Ovary (tissue), 9 donors: Measurements from ENCODE around the gene ZNF850. TPM values are rescaled to one million over a fixed set of nuclear protein-coding genes. Genes with fewer than 3 reads are reported as not detected.
"Not testable (repeated sequence)": the region's sequence is repeated elsewhere in the genome, so short reads cannot be mapped to it uniquely, and the experiment has no call there.

ENCODE experiments used
- DNase-seq, 5 donors: peaks; one replicate each; pipeline ENCODE4 v3.0.0-alpha.2; 2019 to 2020
- H3K27ac ChIP-seq, 2 donors: fragments of 200-600 bp; one replicate each; pipeline versions ENCODE4 v1.5.1 to v1.8.0; 2019 to 2022
- H3K27me3 ChIP-seq: fragments of 200-600 bp; one replicate; pipeline ENCODE4 v1.8.0; 2022
- H3K36me3 ChIP-seq: fragments of 200-600 bp; sonication (generic); one replicate; pipeline ENCODE4 v1.5.1; 2019
- H3K4me1 ChIP-seq: one replicate; pipeline ENCODE4 v1.8.1; 2013; ENCODE audit warnings: mild to moderate bottlenecking, moderate library complexity; ENCODE audit not compliant: insufficient read depth
- H3K4me3 ChIP-seq: fragments of 200-600 bp; sonication (generic); one replicate; pipeline ENCODE4 v1.5.1; 2017
- H3K9me3 ChIP-seq, 2 donors: fragments of 200-600 bp in 1 of 2; sonication (generic) in 1 of 2; one replicate each; pipeline versions ENCODE4 v1.5.1 to v1.8.1; 2013 to 2019; ENCODE audit warnings: mild to moderate bottlenecking in 1 of 2, moderate library complexity in 1 of 2
- EP300 ChIP-seq: sonication (generic); formaldehyde crosslinking; IDR thresholded peaks from one replicate; pipeline ENCODE4 v1.6.1; 2017; ENCODE audit warnings: antibody characterized with exemption
- POLR2A ChIP-seq: fragments of 450-650 bp; IDR thresholded peaks from one replicate; pipeline ENCODE4 v1.6.1; 2017; ENCODE audit warnings: antibody characterized with exemption, mild to moderate bottlenecking, moderate library complexity
- WGBS, 3 donors: extraction: QIAGEN DNeasy Blood & Tissue Kit in 1 of 3; methylation state at CpG; one replicate each; pipeline versions ENCODE4 v1.1.5 to v1.1.7; 2013 to 2017; 5-methylcytosine and 5-hydroxymethylcytosine counted together
- intact Hi-C, 4 donors: fragments of 100-400 bp; cut with DNase I; formaldehyde crosslinking; loops; one replicate each; pipeline versions ENCODE4 v1.11.0 to v1.15.1; 2022 to 2023
- polyA plus RNA-seq, 2 donors: library from polyadenylated mRNA; stranded (reverse); fragments of 200-250 nt in 1 of 2; fragments of 350-450 nt in 1 of 2; fragmentation: Illumina TruSeq in 1 of 2; extraction: RNeasy Lipid Tissue Mini Kit (QIAGEN cat#74804) in 1 of 2; gene quantifications; one replicate each; pipeline ENCODE4 v1.2.3, GENCODE V29; 2013 to 2014
- total RNA-seq, 7 donors: library from RNA; depleted of rRNA in 2 of 7; stranded (reverse); fragments of >200 nt in 2 of 7; fragmentation: NEBNext Ultra II Directional in 3 of 7; extraction: Animal tissue kit (Norgen Biotek cat#: 25700) in 3 of 7; gene quantifications; one replicate each; pipeline versions ENCODE4 v1.1.0 to v1.2.4, GENCODE V29; 2016 to 2023
- TF ChIP-seq, protein P1 (sequence below), 3 donors: fragments of 450-650 bp in 2 of 3; fragments of 200-600 bp in 1 of 3; IDR thresholded peaks; one replicate each; pipeline versions ENCODE4 v1.5.1 to v1.8.0; 2016 to 2022; ENCODE audit warnings: antibody characterized with exemption in 3 of 3, mild to moderate bottlenecking in 1 of 3
- donor health status: DM: no; HTN: no; CAD: no; lungs with moderate emphysema.
- donor health status: DM: no; HTN: no; CAD: no.
- donor health status: Bipolar disorder and iron deficiency.
- donor health status: DM: yes; HTN: yes; CAD: no.
- donor health status: DM: no; HTN: no; CAD: no.
- donor health status: DM: yes; HTN: yes; CAD: no.

ZNF850 gene
- total and polyA plus RNA-seq, 9 donors = 1.1 to 10.1 (median 5.0) TPM

DNA sequence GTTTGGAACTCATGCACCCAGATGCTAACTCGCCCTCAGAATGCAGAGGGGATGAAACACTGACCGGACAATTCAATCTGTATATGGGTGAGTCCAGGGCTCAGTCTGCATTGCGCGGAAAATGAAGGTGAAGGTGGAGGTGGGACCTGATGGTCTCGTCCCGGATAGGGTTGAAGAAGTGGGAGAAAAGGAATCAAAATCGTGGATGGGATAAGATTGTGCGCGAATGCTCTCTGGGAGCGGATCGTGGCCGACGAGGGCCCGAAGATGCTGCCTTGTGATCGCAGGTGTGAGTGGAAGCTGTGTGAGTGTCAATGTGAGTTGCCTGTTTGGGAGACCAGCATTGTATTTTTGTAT lies 594 bp upstream of the ZNF850 start:
- intact Hi-C loops = loop anchor here in 1 of 4 donors (2.0 kb wide), 1 partner anchor 24 kb away; no protein-coding TSS in a partner anchor
- TF ChIP-seq, protein P1, sequence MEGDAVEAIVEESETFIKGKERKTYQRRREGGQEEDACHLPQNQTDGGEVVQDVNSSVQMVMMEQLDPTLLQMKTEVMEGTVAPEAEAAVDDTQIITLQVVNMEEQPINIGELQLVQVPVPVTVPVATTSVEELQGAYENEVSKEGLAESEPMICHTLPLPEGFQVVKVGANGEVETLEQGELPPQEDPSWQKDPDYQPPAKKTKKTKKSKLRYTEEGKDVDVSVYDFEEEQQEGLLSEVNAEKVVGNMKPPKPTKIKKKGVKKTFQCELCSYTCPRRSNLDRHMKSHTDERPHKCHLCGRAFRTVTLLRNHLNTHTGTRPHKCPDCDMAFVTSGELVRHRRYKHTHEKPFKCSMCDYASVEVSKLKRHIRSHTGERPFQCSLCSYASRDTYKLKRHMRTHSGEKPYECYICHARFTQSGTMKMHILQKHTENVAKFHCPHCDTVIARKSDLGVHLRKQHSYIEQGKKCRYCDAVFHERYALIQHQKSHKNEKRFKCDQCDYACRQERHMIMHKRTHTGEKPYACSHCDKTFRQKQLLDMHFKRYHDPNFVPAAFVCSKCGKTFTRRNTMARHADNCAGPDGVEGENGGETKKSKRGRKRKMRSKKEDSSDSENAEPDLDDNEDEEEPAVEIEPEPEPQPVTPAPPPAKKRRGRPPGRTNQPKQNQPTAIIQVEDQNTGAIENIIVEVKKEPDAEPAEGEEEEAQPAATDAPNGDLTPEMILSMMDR (IDR thresholded peaks at IDR 0.05) = no peak
- no peak for TF ChIP-seq EP300
- TF ChIP-seq POLR2A = no peak
- no peaks in the 10 kb centered on the region for H3K27me3 ChIP-seq
- peak overlapping the region; percentile 81 for H3K4me3 ChIP-seq
- 2 to 4% (median 3%) methylated on average over 15 of the region's 15 CpGs for WGBS, 3 donors
- no peaks in the 10 kb centered on the region for H3K4me1 ChIP-seq
- H3K27ac ChIP-seq = no peak overlapping the region
- H3K36me3 ChIP-seq = no peaks in the 10 kb centered on the region
- peaks cover 0 to 12% of the 10 kb centered on the region in 2 donors for H3K9me3 ChIP-seq
- DNase-seq = no peak

DNA sequence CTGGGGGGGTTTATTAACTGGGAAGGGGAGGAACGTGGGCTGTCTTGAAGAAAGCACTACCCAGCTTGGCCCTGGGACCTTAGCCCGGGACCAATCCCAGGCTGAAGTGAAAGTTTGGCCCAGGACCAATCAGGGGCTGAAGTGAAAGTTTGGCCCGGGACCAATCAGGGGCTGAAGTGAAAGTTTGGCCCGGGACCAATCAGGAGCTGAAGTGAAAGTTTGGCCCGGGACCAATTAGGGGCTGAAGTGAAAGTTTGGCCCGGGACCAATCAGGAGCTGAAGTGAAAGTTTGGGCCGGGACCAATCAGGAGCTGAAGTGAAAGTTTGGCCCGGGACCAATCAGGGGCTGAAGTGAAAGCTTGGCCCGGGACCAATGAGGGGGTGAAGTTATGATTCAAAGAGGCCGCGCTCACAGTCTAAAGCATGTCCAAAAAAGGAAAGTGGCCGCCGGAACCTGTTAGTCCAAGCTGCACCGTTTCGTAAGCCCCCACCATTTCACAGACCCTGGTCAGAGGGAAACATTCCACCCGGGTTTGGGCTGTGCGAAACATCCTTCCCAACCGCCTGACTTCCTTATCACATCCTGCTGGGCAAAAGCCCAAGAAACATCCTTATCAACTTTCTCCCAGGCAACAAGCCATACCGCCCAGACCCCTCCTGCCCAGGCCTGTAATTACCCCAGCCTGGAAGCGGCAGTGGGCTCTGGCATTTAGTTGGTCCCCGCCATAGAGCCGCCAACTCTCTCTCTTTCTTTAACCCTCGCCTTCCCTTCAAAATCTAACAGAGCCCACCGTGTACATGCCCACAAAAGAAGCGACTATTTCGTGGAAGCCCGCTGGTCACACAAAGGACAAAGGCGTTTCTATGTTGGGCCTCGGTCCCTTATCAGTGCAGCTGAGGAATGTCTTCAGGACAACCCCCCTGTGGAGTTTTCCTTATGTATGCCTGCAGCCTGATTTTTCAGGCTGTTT lies 1.1 kb downstream of the ZNF850 start:
- intact Hi-C loops = loop anchor here in 1 of 4 donors (2.0 kb wide), 1 partner anchor 25 kb away; no protein-coding TSS in a partner anchor
- no peak for TF ChIP-seq POLR2A
- no peak for TF ChIP-seq EP300
- TF ChIP-seq, protein P1 (IDR thresholded peaks at IDR 0.05) = no peak
- Histone ChIP-seq H3K36me3 (no peaks in the 10 kb centered on the region), H3K4me1 (no peaks in the 10 kb centered on the region), H3K27ac (peak overlapping the region; percentile 39 to 78), H3K9me3 (peaks cover 0 to 17% of the 10 kb centered on the region in 2 donors), H3K4me3 (peak overlapping the region; percentile 81), H3K27me3 (no peaks in the 10 kb centered on the region)
- whole genome bisulfite sequencing, 3 donors = 1% methylated on average over 29 of the region's 29 CpGs
- DNase-seq = peak; percentile 87 to 90 (median 89)

DNA sequence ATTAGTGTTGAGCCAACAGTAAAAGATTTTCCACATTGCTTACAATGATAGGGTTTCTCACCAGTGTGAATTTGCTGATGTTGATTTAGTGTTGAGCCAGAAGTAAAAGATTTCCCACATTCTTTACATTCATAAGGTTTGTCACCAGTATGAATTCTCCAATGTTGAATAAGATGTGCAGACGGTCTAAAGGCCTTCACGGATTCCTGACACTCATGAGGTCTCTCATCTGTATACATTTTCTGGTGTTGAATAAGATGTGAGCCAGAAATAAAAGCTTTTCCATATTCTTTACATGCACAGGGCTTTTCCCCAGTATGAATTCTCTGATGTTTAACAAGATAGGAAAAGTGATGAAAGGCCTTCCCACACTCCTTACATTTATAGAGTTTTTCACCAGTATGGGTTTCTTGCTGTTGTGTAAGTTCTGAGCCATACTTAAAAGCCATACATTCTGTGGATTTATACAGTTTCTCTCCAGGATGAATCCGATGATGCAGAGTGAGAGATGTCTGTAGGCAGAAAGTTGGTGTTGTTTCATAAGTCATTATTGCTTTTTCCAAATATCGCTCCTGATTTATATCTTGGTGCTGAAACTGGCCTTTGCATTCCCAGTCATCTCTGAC lies 22.4 kb downstream of the ZNF850 start:
- no peaks in the 10 kb centered on the region for H3K27me3 ChIP-seq
- TF ChIP-seq, protein P1 (IDR thresholded peaks at IDR 0.05) = no peak
- TF ChIP-seq POLR2A (no peak), EP300 (no peak)
- H3K27ac ChIP-seq = no peak overlapping the region
- peaks cover 2% of the 10 kb centered on the region for H3K36me3 ChIP-seq
- 97 to 99% (median 98%) methylated on average over 4 of the region's 4 CpGs for WGBS, 3 donors
- H3K9me3 ChIP-seq = peaks cover 19 to 77% of the 10 kb centered on the region in 2 donors
- no peak for DNase-seq
- H3K4me1 ChIP-seq = no peaks in the 10 kb centered on the region
- H3K4me3 ChIP-seq = no peak overlapping the region
- intact Hi-C loops = no loop called here

DNA sequence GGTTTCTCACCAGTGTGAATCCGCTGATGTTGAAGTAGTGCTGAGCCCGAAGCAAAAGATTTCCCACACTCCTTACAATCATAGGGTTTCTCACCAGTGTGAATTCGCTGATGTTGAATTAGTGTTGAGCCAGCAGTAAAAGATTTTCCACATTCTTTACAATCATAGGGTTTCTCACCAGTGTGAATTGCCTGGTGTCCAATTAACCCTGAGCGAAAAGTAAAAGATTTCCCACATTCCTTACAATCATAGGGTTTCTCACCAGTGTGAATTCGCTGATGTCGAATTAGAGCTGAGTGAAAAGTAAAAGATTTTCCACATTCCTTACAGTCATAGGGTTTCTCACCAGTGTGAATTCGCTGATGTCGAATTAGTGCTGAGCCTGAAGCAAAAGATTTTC lies 23.0 kb downstream of the ZNF850 start:
- H3K27me3 ChIP-seq, H3K4me1 ChIP-seq, DNase-seq, H3K36me3 ChIP-seq, intact Hi-C loops, H3K4me3 ChIP-seq, H3K27ac ChIP-seq: not testable (repeated sequence)
- H3K9me3 ChIP-seq = peaks cover 19 to 75% of the 10 kb centered on the region in 2 donors
- WGBS, 3 donors = 94 to 99% (median 97%) methylated on average over 8 of the region's 8 CpGs
